HG02981 (cell line): ENCODE results near the gene PRKAG3.
"Not testable (repeated sequence)": the region's sequence is repeated elsewhere in the genome, so short reads cannot be mapped to it uniquely, and the experiment has no call there.

Experiments
- ATAC-seq: cut with Tn5 transposase; IDR thresholded peaks from one replicate; pipeline ENCODE4 v1.9.1; 2021; ENCODE audit warnings: mild to moderate bottlenecking, moderate library complexity; ENCODE audit not compliant: unreplicated experiment

Gene PRKAG3

DNA sequence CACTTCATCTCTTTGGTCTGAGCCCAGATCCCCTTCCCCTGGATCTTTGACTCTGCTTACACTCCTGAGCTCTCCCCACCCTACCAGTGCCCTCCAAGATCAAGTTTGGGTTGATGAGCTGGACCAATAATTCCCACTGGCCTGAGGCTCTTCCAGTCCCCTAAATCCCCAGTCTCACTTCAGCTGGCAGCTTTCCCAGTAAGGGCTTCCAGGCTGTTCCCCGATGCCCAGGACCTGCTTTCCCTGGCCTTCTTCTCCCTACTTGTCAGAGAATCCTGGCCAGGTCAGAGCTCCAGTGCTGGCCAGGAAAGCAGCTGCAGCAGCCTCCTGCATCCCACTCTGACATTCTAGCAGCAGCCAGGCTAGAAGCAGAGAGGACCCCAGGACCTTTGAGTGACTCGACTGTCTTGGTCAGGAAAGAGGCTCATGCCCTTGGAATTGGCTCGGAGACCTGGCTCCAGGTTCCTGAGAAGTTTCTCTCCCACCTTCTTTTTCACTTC, 31.5 kb upstream of the PRKAG3 start:
- ATAC-seq, result no peak

DNA sequence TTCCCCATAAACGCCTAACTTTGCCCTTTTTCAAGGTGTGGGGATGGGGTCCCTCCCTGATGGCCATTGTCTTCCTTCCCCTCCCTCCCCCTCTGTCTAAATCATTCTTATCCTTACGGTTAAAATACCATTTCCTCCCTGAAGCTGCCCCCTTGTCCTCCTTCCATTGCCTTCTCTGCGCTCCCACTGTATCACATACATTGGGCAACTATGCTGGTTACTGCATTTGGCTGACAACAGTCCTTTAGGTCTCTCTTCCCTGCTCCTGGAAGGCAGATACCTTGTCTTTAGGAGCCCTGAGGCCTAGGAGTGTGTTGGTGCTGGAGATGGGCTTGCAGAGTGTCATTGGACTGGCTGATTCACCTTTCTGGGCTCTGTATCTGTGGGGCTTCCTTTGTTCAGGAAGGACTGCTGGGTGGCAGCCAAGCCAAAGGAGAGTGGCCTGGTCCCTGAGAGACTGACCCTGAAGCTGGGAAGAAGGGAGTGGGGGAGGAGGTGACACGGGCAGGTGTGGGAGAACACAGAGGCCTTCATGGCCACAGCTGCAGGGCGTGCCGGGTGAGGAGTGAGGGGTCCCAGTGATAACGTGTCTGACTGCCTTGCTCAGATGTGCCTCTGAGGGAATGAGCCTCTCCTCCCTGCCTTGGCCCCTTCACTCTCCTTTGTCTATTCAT, 30.2 kb upstream of the PRKAG3 start:
- ATAC-seq, result no peak

GRCh38 chr2:218860950-218861381, 29.4 kb upstream of the PRKAG3 start:
- ATAC-seq, result no peak

DNA sequence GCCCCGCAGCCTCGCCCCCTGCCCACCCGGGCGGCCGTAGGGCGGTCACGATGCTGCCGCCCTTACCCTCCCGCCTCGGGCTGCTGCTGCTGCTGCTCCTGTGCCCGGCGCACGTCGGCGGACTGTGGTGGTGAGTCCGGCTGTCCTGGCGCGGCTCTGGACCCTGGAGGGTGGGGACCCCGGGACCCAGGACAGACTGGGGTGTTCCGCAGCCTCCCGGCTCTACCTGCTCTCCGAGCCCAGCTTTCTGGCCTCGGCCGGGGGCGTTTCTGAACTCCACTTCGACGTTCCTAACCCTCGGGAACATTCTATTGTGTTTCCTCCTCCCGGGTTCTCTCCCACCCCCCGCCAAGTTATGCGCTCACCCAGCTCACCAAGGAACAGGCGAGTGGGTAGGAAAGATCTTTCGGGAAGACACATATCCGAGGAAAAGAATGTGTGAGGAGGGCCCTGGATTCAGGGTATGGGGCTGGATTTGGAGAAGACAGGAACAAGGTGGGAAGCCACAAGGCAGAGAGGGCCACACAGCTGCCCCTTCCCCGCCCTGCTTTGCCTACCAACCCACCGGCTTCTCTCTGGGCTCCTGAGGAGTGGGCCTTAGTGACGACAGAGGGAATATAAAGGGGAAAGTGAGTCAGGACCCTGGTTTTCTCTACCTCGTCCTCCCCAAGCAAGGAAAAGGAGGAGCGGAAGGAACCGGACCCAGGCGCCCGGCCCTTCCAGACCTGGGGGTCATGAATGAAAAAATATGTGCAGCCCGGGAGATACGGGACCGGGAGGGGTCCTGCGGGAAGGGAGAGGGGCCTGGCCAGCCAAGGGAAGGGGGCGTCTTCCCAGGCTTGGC, 28.6 kb upstream of the PRKAG3 start:
- no peak for ATAC-seq

- ATAC-seq, result no peak
Observed at GRCh38 chr2:218859556-218859987, 28.0 kb upstream of the PRKAG3 start, which contains the start of gene WNT6. TSS of gene WNT6 (plus strand) at chr2:218859805. CDS start at chr2:218860038, 233 bp downstream.

- ATAC-seq, result no peak
Observed at GRCh38 chr2:218858671-218859555, 27.3 kb upstream of the PRKAG3 start.

- ATAC-seq, result no peak
Observed at GRCh38 chr2:218858138-218858445, 26.5 kb upstream of the PRKAG3 start.

DNA sequence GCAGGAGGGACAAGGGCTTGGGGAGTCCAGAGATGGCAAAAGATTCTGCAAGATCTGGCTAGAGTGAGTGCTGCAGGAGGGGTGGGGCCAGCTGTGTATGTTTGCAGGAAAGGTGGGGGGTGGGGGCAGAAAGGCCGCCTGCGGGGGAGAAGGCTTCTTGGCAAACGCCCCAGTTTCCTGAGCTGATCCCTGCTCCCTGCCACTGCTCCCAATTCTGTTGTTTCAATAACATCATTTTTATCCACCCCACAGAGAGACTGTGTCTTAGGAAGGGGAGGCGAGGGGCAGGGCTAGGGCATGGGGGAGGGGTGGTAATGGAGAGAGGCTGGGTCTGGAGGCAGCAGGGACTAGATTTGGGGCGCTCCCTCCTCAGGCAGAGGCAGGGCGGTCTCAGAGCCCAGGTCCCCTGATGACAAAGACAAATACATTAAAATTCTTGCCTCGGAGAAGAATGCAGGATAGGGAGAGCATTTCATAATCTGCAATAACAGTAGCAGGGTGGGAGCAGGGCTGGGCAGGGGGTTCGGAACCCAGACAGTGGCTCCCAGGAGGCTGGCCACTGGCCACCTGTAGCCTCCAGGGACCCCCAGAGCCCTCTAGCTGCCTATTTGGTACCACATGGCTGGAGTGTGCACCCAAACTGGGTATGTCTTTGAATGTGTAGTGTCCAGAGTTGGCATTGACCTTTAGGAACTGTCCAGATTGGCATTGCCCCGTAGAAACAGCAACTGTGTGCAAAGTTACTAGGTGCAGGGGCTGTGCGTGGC, 26.0 kb upstream of the PRKAG3 start:
- no peak for ATAC-seq

- ATAC-seq, result no peak
Observed at GRCh38 chr2:218856896-218857243, 25.3 kb upstream of the PRKAG3 start.

DNA sequence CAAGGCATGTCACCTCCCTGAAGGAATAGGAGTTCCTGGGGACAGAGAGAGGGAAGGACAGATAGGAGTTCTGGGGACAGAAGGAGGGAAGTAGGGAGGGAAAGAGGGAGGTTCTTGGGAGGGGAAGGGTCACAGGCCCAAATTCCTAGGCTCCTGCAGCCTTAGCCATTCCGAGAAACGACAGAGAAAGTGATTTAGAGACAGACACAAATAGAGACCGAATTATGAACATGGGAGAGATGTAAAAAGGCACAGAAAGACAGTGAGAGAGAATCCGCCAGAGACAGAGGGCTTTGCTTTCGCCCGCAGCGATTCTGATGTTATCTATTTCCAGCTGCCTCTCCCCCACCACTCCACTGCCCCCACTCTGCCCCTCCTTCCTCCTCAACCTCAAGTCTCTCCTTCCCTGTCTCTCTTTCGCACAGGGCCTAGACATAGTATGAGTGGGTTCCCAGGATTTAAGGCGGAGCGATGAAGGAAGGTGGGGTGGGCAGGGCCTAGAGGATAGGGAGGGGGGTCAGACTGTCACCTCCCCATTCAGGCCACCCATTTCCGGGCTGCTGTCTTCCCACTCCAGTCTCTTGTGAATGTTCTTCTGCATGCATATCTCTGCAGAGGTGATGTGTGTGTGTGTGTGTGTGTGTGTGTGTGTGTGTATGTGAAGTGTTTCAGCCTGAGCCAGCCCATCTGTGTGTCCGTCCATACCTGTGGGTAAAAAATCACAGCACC, 24.7 kb upstream of the PRKAG3 start:
- no peak for ATAC-seq

DNA sequence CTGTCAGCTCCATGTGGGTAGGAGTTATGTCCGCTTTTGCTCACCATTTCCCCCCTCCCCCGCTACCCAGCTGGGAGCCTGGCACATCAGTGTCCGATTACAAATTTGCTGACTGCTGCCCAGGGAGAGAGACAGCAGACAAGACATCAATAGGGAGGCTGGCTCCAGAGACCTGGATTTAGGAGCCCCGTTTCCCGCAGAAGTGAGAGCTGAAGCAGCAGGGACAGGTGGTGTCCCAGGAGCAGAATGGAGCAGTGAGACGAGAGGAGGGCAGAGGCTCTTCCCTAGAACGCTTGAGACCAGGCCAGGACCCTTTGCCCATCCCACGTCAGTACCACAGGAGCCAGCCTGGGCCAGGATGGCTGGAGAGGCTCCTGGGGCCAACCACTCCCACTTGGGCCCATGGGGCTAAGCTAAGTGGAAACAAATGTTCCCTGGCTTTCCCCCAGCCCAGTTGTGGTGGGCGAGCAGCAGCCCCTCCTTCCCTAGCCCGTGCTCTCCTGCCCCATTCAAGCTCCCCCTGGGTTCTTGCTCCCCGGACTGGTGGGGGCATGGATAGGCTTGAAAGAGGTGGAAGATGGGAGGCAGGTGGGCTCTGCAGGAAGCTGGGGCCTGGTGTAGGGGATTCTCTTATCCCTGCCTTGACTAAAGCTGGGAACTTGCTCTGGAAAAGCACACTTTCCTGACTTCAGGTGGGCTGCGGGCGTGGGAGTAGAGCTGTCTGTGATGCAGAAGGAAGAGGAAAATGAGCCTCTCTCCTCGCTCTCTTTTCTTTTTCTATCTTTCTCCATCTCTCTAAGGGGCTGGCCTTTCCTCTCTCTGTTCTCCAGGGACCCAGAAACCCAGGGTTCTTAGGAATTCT, 23.9 kb upstream of the PRKAG3 start:
- ATAC-seq, result no peak

DNA sequence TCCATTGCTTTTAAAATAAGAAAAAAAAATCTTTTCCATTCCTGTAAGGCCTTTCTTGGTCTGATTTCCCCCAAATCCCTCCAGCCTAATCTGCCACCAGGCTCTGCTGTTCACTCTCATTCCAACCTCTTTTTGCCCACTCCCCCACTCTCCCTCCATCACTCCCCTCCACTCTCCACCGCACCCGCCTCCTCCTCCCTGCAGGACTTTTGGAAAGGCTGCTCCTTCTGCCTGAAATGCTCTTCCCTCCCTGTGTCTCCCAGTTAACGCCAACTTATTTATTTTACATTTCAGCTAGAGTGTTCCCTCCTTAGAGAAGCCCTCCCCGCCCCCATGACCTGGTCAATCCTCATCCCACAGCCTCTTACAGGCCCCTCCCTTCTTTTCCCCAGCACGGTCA, 23.3 kb upstream of the PRKAG3 start:
- no peak for ATAC-seq

GRCh38 chr2:218853766-218854165, 22.2 kb upstream of the PRKAG3 start:
- no peak for ATAC-seq

- no peak for ATAC-seq
Observed at GRCh38 chr2:218852911-218853667, 21.5 kb upstream of the PRKAG3 start.

DNA sequence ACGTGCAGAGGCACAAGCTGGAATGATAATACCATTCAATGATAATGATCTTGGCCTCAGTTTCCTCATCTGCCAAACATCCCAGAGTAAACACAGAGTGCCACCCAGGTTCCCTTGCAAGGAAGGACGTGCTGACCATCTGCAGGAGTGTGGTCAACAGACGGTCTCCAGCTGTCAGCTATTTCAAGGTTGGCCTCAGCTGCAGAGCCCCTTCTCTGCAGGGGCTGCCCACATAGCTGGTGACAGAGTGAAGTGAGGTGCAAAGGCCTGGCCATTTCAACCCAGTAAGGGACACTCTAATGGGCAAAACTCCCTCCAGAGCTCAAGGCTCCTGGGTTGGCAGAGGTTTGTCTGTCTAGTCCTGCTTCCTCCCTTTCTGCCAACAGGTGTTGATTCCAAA, 19.7 kb upstream of the PRKAG3 start:
- no peak for ATAC-seq

- ATAC-seq, result no peak
Observed at GRCh38 chr2:218850796-218851195, 19.2 kb upstream of the PRKAG3 start.

GRCh38 chr2:218849721-218850120, 18.1 kb upstream of the PRKAG3 start:
- ATAC-seq, result no peak

- ATAC-seq, result not testable (repeated sequence)
Observed at GRCh38 chr2:218846963-218847362, 15.4 kb upstream of the PRKAG3 start.
